OCI-M1 (cell line): ENCODE results near the gene GPR32.
"Not testable (repeated sequence)": the region's sequence is repeated elsewhere in the genome, so short reads cannot be mapped to it uniquely, and the experiment has no call there.

Source experiments
- DNase-seq: peaks from one replicate; lab custom pipeline; 2025; lab: John Stamatoyannopoulos, UW

GPR32 gene

GRCh38 chr19:50749490-50749889 lies 20.8 kb upstream of the GPR32 start:
- no peak for DNase-seq

GRCh38 chr19:50750010-50750409 lies 20.3 kb upstream of the GPR32 start:
- DNase-seq = no peak

- no peak for DNase-seq
Measured at GRCh38 chr19:50753879-50754278, 16.4 kb upstream of the GPR32 start.

GRCh38 chr19:50756244-50756643 lies 14.0 kb upstream of the GPR32 start:
- DNase-seq = not testable (repeated sequence)

- DNase-seq = not testable (repeated sequence)
Measured at GRCh38 chr19:50757624-50758023, 12.6 kb upstream of the GPR32 start.

GRCh38 chr19:50759076-50759475 lies 11.2 kb upstream of the GPR32 start:
- DNase-seq = not testable (repeated sequence)

- peak; percentile 78 for DNase-seq
Measured at GRCh38 chr19:50759886-50760285, 10.4 kb upstream of the GPR32 start.

- DNase-seq = not testable (repeated sequence)
Measured at GRCh38 chr19:50761501-50761900, 8.8 kb upstream of the GPR32 start.

- DNase-seq = not testable (repeated sequence)
Measured at GRCh38 chr19:50763521-50763920, 6.7 kb upstream of the GPR32 start.

GRCh38 chr19:50764409-50764808 lies 5.9 kb upstream of the GPR32 start:
- no peak for DNase-seq

GRCh38 chr19:50766746-50767145 lies 3.5 kb upstream of the GPR32 start:
- not testable (repeated sequence) for DNase-seq

GRCh38 chr19:50767263-50767662 lies 3.0 kb upstream of the GPR32 start:
- not testable (repeated sequence) for DNase-seq

GRCh38 chr19:50768277-50768676 lies 2.0 kb upstream of the GPR32 start:
- DNase-seq = peak; percentile 85

- no peak for DNase-seq
Measured at GRCh38 chr19:50770888-50771287, 624 bp downstream of the GPR32 start.

GRCh38 chr19:50772476-50772875 lies 2.2 kb downstream of the GPR32 start:
- DNase-seq = peak; percentile 61

GRCh38 chr19:50772912-50773311 lies 2.6 kb downstream of the GPR32 start:
- DNase-seq = not testable (repeated sequence)

- not testable (repeated sequence) for DNase-seq
Measured at GRCh38 chr19:50773454-50773853, 3.2 kb downstream of the GPR32 start.

- DNase-seq = no peak
Measured at GRCh38 chr19:50776131-50776530, 5.9 kb downstream of the GPR32 start.

GRCh38 chr19:50777261-50777660 lies 7.0 kb downstream of the GPR32 start:
- no peak for DNase-seq

GRCh38 chr19:50777830-50778303 lies 7.6 kb downstream of the GPR32 start:
- peak; percentile 50 for DNase-seq

GRCh38 chr19:50778906-50779430 lies 8.7 kb downstream of the GPR32 start:
- no peak for DNase-seq

- no peak for DNase-seq
Measured at GRCh38 chr19:50779504-50780457, 9.5 kb downstream of the GPR32 start.

- DNase-seq = no peak
Measured at GRCh38 chr19:50780753-50781435, 10.6 kb downstream of the GPR32 start.
